HepG2 (cell line): ENCODE data around the gene SIRPB2. TPM values are rescaled to one million over a fixed set of nuclear protein-coding genes. Genes with fewer than 3 reads are reported as not detected.

ENCODE experiments used
- IRF1 ChIP-seq: sonication (generic); formaldehyde crosslinking; IDR thresholded peaks from 2 replicates; pipeline ENCODE4 v1.4.0; 2020; ENCODE audit warnings: low read depth, mild to moderate bottlenecking, missing genetic modification reagents
- KDM5B ChIP-seq: sonication (generic); formaldehyde crosslinking; IDR thresholded peaks from 2 replicates; pipeline ENCODE4 v1.4.0; 2020; ENCODE audit warnings: missing genetic modification reagents, mild to moderate bottlenecking, borderline replicate concordance
- KLF11 ChIP-seq: IDR thresholded peaks from 2 replicates; pipeline ENCODE4 v1.6.1; 2016; ENCODE audit warnings: missing compliant biosample characterization
- KMT2B ChIP-seq: IDR thresholded peaks from 2 replicates; pipeline ENCODE4 v1.6.1; 2016; ENCODE audit warnings: missing genetic modification reagents, missing compliant biosample characterization
- LBX2 ChIP-seq: sonication (generic); formaldehyde crosslinking; IDR thresholded peaks from 2 replicates; pipeline ENCODE4 v1.5.0; 2020; ENCODE audit warnings: missing genetic modification reagents, mild to moderate bottlenecking, borderline replicate concordance
- MXD4 ChIP-seq: IDR thresholded peaks from 2 replicates; pipeline ENCODE4 v1.6.1; 2016; ENCODE audit warnings: mild to moderate bottlenecking, missing biosample characterization, missing genetic modification reagents
- MYPOP ChIP-seq: sonication (generic); formaldehyde crosslinking; IDR thresholded peaks from 2 replicates; pipeline ENCODE4 v1.8.1; 2023; ENCODE audit warnings: mild to moderate bottlenecking, moderate library complexity, missing genetic modification reagents
- NFRKB ChIP-seq: fragments of 450-650 bp; IDR thresholded peaks from 2 replicates; pipeline ENCODE4 v1.6.1; 2017
- POGK ChIP-seq: sonication (generic); formaldehyde crosslinking; conservative IDR thresholded peaks from 2 replicates; pipeline ENCODE4 v1.8.0; 2022; ENCODE audit warnings: mild to moderate bottlenecking, moderate library complexity, missing genetic modification reagents
- SIX1 ChIP-seq: sonication (generic); formaldehyde crosslinking; IDR thresholded peaks from 2 replicates; pipeline ENCODE4 v1.4.0; 2020; ENCODE audit warnings: missing genetic modification reagents, borderline replicate concordance
- TCF7 ChIP-seq: sonication (generic); IDR thresholded peaks from 2 replicates; pipeline ENCODE4 v1.6.1; 2016; ENCODE audit warnings: antibody characterized with exemption, low read depth
- TFDP2 ChIP-seq: sonication (generic); formaldehyde crosslinking; IDR thresholded peaks from 2 replicates; pipeline ENCODE4 v1.4.0; 2020; ENCODE audit warnings: missing genetic modification reagents
- YY1 ChIP-seq: IDR thresholded peaks from 2 replicates; pipeline ENCODE4 v1.6.1; 2011; ENCODE audit warnings: low read length, low read depth, moderate library complexity, mild to moderate bottlenecking; ENCODE audit not compliant: insufficient read depth, insufficient replicate concordance
- ZNF124 ChIP-seq: sonication (generic); formaldehyde crosslinking; IDR thresholded peaks from 2 replicates; pipeline ENCODE4 v1.4.0; 2020; ENCODE audit warnings: missing genetic modification reagents
- ZNF761 ChIP-seq: sonication (generic); formaldehyde crosslinking; conservative IDR thresholded peaks from 2 replicates; pipeline ENCODE4 v1.4.0; 2020; ENCODE audit warnings: mild to moderate bottlenecking, missing genetic modification reagents
- polyA plus RNA-seq, 8 experiments: library from polyadenylated mRNA; depleted of rRNA in 3 of 8; stranded (reverse) in 7 of 8; unstranded in 1 of 8; fragments of >200 nt; fragmentation: Illumina TruSeq in 4 of 8; extraction: Trizol in 4 of 8; gene quantifications; 2 replicates each; pipeline versions ENCODE4 v1.2.1 to v1.2.3, GENCODE V29; 2011 to 2016; ENCODE audit warnings: low read depth in 4 of 8, missing spikeins in 1 of 8, mixed read lengths in 1 of 8; ENCODE audit not compliant: insufficient read depth in 1 of 8
- total RNA-seq, 5 experiments: library from RNA; depleted of rRNA; stranded (reverse); fragments of >200 nt; fragmentation: Illumina TruSeq; extraction: Trizol; gene quantifications; 2 replicates each; pipeline ENCODE4 v1.2.3, GENCODE V29; 2016; ENCODE audit warnings: low read depth in 1 of 5
- TF ChIP-seq, protein P1 (sequence below): sonication (generic); formaldehyde crosslinking; IDR thresholded peaks from 2 replicates; pipeline ENCODE4 v1.9.0; 2021; ENCODE audit warnings: missing genetic modification reagents, mild to moderate bottlenecking, borderline replicate concordance
- TF ChIP-seq, protein P2 (sequence below): sonication (generic); formaldehyde crosslinking; IDR thresholded peaks from 2 replicates; pipeline ENCODE4 v1.4.0; 2020; ENCODE audit warnings: missing genetic modification reagents
- TF ChIP-seq, protein P3 (sequence below): IDR thresholded peaks from 2 replicates; pipeline ENCODE4 v1.6.1; 2018; ENCODE audit warnings: missing genetic modification reagents, mild to moderate bottlenecking, missing compliant biosample characterization

Gene SIRPB2
- total and polyA plus RNA-seq, 2 of the 13 experiments (the other 11 are each of a cell fraction or from before 2014, with no cell fraction given) = not detected

GRCh38 chr20:1469925-1470571, 21.2 kb downstream of the SIRPB2 start (continued):
- TF ChIP-seq, protein P1, sequence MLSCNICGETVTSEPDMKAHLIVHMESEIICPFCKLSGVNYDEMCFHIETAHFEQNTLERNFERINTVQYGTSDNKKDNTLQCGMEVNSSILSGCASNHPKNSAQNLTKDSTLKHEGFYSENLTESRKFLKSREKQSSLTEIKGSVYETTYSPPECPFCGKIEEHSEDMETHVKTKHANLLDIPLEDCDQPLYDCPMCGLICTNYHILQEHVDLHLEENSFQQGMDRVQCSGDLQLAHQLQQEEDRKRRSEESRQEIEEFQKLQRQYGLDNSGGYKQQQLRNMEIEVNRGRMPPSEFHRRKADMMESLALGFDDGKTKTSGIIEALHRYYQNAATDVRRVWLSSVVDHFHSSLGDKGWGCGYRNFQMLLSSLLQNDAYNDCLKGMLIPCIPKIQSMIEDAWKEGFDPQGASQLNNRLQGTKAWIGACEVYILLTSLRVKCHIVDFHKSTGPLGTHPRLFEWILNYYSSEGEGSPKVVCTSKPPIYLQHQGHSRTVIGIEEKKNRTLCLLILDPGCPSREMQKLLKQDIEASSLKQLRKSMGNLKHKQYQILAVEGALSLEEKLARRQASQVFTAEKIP (CRISPR knock-in tag) = no peak
- TF ChIP-seq NFRKB (no peak), ZNF124 (peak; percentile 98), POGK (CRISPR knock-in tag) (peak; percentile 74; the same call in 1 of the 2 replicates), KDM5B (CRISPR knock-in tag) (peak; percentile 48; the same call in 1 of the 2 replicates), ZNF761 (peak; percentile 70; the same call in 1 of the 2 replicates), TFDP2 (CRISPR knock-in tag) (0 out of 2 replicates have a peak, but pooled peaks have one; percentile 22), IRF1 (CRISPR knock-in tag) (no peak), TCF7 (no peak), MXD4 (CRISPR knock-in tag) (peak; percentile 80), KMT2B (CRISPR knock-in tag) (peak; percentile 56), MYPOP (peak; percentile 77), LBX2 (no peak), KLF11 (CRISPR knock-in tag) (peak; percentile 74; the same call in 1 of the 2 replicates), SIX1 (CRISPR knock-in tag) (peak; percentile 67; the same call in 1 of the 2 replicates), YY1 (peak; percentile 81)
- TF ChIP-seq, protein P2, sequence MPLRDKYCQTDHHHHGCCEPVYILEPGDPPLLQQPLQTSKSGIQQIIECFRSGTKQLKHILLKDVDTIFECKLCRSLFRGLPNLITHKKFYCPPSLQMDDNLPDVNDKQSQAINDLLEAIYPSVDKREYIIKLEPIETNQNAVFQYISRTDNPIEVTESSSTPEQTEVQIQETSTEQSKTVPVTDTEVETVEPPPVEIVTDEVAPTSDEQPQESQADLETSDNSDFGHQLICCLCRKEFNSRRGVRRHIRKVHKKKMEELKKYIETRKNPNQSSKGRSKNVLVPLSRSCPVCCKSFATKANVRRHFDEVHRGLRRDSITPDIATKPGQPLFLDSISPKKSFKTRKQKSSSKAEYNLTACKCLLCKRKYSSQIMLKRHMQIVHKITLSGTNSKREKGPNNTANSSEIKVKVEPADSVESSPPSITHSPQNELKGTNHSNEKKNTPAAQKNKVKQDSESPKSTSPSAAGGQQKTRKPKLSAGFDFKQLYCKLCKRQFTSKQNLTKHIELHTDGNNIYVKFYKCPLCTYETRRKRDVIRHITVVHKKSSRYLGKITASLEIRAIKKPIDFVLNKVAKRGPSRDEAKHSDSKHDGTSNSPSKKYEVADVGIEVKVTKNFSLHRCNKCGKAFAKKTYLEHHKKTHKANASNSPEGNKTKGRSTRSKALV (CRISPR knock-in tag) = peak; percentile 81; the same call in 1 of the 2 replicates
- TF ChIP-seq, protein P3, sequence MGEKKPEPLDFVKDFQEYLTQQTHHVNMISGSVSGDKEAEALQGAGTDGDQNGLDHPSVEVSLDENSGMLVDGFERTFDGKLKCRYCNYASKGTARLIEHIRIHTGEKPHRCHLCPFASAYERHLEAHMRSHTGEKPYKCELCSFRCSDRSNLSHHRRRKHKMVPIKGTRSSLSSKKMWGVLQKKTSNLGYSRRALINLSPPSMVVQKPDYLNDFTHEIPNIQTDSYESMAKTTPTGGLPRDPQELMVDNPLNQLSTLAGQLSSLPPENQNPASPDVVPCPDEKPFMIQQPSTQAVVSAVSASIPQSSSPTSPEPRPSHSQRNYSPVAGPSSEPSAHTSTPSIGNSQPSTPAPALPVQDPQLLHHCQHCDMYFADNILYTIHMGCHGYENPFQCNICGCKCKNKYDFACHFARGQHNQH (CRISPR knock-in tag) = peak; percentile 91; the same call in 1 of the 2 replicates
